Stimulated activated CD4-positive, alpha-beta T cell treated with anti-CD3 and anti-CD28 coated beads, Interleukin-2, amount 100 ng/mL, for 4 hours (primary cell): ENCODE data around the gene ACP6.
"Not testable (repeated sequence)": the region's sequence is repeated elsewhere in the genome, so short reads cannot be mapped to it uniquely, and the experiment has no call there.

Experiments used
- DNase-seq: peaks from one replicate; pipeline ENCODE4 v3.0.0-alpha.2; 2020; ENCODE audit warnings: low read depth

The ACP6 gene

GRCh38 chr1:147620543-147620942 is 49.8 kb downstream of the ACP6 start:
- no peak for DNase-seq

DNA sequence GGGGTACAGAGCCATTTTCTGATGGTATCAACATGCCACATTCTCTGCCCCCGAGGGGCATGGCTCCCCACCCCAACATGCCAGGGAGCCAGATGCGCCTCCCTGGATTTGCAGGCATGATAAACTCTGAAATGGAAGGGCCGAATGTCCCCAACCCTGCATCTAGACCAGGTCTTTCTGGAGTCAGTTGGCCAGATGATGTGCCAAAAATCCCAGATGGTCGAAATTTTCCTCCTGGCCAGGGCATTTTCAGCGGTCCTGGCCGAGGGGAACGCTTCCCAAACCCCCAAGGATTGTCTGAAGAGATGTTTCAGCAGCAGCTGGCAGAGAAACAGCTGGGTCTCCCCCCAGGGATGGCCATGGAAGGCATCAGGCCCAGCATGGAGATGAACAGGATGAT is 50.6 kb downstream of the ACP6 start:
- no peak for DNase-seq

- no peak for DNase-seq
Measured at GRCh38 chr1:147618771-147619170, 51.6 kb downstream of the ACP6 start.

GRCh38 chr1:147618077-147618569 is 52.2 kb downstream of the ACP6 start:
- DNase-seq = no peak

- DNase-seq = not testable (repeated sequence)
Measured at GRCh38 chr1:147614966-147615365, 55.4 kb downstream of the ACP6 start.

GRCh38 chr1:147613506-147613905 is 56.8 kb downstream of the ACP6 start:
- DNase-seq = no peak

DNA sequence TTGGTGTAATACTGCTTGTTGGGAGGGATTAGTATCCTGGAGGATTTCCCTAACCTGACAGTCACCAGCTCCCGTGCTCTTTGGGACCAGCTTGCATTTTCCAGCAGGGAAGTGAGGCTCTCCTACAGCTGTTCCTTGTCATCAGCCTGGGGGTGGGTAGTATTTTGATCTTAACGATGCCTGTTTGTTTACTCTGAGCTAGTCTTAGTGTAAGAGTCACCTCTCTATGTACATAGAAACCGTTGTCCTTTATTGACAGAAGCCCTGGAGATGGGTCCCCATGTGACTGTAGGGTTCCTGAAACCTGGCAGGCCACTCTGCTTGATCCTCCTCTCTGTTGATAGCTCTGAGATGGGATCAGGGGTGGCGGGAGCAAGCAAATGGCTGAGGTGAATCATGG is 58.0 kb downstream of the ACP6 start:
- no peak for DNase-seq

DNA sequence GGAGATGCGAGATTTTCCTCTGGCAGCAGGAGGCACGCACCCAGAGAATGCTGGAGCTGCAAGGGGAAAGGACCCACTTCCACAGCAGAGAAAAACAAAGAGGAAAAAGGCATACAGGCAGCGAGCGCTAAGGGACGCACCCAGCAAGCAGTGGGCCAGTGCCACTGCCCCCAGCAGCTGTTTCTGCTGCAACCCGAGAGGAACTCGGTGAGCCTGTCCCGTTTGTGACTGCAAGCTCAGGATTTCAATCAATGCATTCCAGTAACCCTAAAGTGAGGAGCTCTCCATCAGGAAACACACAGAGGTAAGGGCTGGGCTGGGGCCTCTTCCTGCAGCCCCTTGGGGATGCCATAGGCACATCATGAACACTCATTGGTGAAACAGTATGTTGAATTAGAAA is 58.7 kb downstream of the ACP6 start:
- no peak for DNase-seq

DNA sequence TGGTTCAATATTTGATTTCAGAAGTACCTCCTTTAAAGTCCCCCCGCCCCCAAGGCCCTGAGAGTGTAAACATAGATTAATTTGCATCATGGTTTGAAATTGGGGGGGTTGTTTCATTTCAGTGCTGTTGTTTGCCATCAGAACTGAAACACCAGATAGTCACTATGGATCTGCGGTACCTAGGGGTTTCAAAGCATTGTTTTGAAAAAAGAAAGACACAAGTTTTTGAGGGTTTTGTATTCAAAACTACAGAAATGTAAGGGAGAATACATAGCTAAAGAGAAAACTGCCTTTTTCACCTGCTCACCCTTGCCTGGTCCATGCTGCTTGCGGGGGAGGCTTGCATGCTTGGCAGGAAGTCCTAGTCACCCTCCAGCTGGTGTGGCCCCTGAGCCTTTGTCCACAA is 59.3 kb downstream of the ACP6 start:
- no peak for DNase-seq

DNA sequence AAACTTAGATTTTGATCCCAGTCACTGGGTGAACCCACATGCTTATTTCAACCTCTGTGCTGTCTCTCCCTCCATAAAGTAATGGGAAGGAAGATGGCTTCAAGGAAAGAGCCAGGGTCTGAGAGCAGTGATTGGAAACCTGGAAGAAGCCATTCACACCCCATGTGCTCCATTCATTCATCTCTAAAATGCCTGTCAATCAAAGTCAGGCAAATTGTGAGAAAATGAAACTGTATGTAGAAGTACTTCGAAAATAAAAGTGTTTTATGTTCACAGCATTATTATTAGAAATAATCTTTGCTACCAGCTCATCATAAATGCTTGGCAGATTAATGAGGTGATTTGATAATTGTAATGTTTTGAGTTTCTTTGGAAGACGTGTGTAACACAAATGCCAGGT is 61.0 kb downstream of the ACP6 start:
- DNase-seq = no peak

DNA sequence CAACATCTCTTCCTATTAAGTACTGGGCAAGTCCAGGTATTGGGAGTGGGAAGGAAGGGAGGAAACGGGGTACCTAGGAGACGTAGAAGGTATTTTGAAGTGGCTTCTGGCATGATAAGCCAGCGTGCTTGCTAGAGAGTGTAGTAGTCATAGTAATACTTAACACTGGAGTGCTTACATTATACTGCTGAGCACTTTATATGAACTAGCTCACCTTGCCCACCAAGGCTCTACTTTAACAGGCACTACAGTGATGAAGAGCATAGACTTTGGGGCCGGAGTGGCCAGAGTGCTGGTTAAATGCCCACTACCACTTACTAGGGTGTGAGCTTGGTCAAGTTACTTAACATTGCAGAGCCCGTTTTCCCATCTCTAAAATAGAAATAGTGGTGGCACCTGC is 61.7 kb downstream of the ACP6 start:
- no peak for DNase-seq

- DNase-seq = no peak
Measured at GRCh38 chr1:147605591-147605990, 64.7 kb downstream of the ACP6 start.

- no peak for DNase-seq
Measured at GRCh38 chr1:147603986-147604385, 66.3 kb downstream of the ACP6 start.

DNA sequence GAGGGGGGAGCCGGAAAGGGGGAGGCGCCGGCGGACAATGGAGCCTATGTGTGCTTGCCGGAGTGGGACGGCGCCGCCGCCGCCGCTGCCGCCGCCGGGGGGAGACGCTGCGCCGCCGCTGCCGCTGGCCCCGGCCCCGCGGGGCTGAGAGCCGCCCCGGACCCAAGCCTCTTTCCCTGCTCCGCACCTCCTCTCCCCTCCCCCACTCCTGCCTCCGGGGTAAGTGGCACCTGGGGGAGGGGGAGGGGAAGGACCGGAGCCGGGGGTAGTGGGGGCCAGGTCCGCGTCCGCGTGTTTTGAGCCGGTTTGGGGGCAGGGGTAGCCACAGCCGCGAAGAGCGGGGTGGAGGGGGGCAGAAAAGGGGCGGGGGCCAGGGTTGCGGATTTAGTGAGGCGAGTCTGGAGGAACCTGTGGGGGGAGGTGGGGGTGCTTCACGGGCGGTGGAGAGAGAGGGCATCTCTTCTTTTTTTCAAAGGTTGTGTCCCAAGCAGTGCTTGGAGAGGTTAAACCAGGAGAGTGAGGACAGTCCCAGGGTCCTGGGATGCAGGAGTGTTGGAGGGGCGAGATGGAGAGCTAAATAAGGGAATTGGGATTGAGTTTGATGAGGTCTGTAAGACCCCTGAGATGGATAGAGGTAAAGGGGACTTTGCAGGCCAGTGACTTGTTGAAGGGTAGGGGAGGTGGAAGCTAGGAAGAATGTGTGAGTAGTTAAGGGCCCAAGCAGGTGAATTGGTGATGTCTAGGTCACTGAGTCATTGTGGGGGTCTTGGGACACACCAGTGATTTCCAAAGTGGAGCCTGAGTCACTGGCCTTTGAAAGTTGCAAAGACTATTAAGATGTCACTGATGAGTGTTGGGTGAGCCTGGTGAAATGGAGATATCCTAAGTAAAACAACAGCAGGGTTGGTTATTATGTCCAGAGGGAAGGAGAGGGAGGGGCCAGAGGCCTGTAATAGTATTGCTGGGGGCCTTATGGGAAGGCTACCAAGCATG is 69.9 kb downstream of the ACP6 start:
- DNase-seq = no peak

DNA sequence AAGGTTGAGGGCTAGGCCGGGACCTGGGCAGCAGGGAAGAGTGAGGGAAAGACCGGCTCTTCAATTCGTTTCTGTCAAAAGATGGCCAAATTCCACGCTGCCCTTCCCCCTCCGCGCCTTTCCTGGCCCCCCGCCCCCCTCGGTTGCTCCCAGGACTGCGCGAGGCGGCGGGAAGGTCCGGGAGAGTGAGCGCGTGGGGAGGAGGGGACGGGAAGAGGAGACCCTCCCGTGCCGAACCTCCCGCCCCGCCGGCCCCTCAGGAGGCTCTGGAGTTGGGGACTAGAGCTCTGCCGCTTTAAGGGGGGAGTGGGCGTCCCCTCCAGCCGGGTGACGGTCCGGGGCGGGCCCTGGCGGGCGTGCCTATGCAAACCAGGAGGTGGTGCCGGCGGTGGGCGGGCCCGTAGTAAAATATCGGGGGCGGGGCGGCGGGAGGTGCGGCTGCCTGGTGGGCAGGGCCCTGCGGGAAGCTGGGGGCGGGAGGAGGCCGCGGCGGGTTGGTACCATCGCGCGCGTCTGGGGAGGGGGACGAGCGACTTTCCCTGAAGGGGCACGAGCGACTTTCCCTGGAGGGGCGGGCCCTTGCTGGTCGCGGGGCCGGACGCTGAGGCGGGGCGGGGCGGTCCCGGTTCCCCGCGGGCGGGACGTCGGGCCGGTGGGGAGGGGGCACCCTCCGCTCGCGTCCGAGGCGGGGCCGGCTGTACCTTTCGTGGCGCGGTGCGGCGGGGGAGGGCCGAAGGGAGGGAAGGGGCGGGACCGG is 70.8 kb downstream of the ACP6 start:
- peak; percentile 97 for DNase-seq

DNA sequence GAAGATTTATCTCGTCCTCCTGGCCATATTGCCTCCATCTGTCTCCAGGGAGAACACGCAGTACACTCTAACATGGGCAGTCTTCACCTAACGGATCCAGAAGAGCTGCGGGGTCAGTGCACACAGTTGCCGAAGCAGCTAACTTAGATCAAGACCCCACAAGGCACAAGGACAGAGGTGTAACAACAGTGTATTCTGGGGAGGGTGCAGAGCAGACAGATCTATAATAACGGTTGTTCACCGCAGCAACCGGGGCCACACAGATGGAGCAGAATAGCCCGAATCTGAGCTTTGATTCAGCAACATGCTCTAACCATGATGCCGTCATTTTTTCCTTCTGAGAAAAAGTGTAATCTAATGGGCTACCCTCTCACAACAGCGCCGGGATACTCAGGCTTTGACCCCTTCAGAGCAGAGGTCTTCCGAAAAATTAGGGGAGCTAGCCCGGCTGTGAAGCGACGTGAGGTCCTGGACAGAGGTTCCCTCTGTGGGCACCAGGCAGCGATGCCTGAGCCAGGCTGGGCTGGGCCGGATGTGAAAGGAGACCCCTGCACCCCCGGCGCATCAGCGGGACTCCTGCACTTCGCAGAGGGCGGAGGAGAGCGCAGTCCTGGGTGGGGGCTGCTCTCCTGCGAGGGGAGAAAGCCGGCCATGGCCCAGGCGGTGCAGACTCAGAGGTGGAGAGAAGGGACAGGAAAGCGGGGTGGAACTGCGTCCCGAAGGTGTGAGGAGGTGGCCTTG is 71.5 kb downstream of the ACP6 start:
- peak; percentile 16 for DNase-seq

DNA sequence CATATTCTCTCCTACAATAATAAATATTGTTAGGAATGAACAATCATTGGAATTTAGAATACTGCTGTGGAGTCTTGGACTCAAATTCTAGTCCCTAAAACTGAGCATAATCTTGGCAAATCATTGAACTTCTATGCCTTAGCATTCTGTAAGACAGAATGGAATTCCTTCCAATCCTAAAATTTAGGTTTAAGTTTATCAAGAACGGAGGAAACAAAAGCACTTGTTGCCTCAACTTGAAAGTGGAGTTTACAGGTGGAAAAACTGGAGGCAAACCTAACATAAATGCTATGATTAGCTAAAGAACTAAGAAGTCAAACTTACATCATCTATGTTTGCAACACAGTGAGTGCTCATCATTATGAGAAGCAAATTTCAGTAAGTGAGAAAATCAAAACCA is 73.3 kb downstream of the ACP6 start:
- no peak for DNase-seq
